DMS53 (cell line): Measurements from ENCODE around the gene ARL6.
"Not testable (repeated sequence)": the region's sequence is repeated elsewhere in the genome, so short reads cannot be mapped to it uniquely, and the experiment has no call there.

Experiments used
- DNase-seq: peaks from one replicate; lab custom pipeline; 2025; lab: John Stamatoyannopoulos, UW

Gene ARL6

DNA sequence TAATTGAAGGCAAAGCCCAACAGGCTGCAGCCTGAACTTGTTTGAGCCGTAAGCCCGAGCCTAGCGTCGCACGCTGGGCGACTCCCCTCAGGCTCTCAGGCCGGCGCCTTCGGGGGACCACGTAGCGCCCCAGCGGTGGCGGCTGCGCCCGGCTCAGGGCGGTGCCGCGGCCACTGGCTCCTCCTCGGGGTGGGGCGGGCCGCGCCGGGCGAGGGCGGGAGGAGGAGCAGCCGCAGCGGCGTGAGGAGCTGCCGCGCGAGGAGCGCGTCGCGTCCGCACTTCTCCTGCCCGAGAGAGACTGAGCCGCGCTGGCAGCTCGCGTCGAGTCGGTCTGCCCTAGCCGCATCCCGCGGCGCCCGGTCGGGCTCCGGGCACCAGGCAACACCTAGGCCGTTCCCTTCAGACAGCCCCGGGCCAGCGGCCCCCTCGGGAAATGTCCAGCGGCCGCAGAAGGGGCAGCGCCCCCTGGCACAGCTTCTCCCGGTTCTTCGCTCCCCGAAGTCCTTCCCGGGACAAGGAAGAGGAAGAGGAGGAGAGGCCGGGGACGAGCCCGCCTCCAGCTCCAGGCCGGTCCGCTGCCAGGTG is 57.3 kb downstream of the ARL6 start, which contains the start of gene CRYBG3:
Gene CRYBG3, plus strand, starts transcription at position 238 of the 585 bp plus-strand sequence. Its CDS starts 196 bp downstream, at position 434.
- peak; percentile 90 for DNase-seq

DNA sequence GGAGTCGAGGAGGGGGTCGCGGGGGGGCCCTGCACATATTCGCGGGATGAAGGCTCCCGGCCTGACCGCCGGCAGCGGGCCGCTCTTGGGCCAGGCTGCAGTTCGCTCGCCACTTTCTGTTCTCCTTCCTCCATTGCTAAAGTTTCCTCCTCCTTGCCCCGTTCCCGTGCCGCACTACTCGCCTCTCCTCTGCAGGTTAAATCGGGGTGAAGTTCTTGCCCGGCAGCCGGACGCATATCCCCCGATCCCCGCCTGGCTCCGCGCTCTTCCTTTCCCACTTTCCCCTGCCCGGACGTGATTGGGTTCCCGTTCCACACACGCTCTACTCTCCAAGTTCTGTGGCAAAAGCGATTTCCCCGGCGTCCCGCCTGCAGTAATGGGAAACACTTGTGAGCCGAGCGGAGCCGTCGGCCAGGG is 57.8 kb downstream of the ARL6 start:
- DNase-seq, result peak; percentile 52

DNA sequence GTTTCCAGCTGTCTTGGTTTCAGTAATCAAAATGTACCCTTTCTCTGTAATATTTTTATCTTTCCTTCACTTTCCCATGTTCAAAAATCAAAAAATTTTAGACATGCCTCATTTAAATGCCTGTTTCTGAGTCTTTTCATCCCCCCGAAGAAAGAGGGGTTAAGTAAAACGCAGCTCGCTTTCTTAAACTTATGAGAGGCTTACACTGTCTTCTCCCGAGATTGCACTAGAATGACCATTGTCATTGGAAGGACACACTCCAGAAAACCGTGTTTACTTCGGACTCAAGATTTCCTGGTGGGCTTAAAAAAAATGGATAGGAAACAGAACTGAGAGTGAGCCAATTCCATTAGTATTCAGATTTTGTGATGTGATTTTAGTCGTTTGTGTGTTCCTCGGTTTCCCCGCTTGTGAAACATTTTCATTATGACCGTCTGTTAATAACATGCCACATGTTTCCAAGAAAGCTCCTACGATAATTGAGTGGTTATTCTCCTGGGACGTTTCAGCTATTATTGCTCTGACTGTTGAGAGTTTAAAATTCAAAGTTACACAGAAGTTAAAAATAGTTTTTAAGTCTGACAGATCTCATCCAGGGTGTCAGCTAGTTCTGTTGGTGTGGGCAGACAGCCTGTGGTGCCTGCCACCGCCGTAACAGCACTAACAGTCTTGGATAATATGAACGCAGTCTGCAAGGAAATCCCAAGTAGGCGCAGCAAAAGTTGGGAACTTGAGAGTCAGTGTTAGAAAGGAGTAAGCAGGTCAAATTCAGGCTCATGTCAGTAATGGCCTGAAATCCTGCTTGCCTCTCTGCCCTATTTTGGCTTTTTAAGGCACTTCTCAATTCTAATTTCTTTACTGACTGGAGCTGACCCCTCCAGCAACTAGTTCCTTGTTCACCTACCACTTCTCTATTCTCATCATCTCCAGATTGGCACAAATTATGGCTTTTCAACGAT is 58.8 kb downstream of the ARL6 start:
- no peak for DNase-seq

DNA sequence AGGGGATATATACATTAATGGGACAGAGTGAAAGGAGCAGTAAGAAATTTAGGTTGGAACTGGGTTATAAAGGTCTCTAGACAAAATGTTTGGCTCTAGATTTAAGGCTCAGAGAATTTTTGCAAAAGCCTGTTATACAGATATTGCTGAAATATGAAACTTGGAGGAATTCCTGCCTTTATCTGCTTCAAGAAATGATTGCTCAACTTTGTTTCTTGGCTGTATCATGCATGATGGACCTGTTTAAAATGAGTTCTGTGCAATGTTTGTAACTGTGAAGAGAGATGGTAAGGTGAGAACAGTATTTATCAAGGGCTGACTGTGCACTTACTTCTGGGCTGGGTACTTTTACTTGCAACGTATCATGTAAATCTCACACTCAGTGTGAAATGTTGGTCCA is 60.5 kb downstream of the ARL6 start:
- DNase-seq, result no peak

DNA sequence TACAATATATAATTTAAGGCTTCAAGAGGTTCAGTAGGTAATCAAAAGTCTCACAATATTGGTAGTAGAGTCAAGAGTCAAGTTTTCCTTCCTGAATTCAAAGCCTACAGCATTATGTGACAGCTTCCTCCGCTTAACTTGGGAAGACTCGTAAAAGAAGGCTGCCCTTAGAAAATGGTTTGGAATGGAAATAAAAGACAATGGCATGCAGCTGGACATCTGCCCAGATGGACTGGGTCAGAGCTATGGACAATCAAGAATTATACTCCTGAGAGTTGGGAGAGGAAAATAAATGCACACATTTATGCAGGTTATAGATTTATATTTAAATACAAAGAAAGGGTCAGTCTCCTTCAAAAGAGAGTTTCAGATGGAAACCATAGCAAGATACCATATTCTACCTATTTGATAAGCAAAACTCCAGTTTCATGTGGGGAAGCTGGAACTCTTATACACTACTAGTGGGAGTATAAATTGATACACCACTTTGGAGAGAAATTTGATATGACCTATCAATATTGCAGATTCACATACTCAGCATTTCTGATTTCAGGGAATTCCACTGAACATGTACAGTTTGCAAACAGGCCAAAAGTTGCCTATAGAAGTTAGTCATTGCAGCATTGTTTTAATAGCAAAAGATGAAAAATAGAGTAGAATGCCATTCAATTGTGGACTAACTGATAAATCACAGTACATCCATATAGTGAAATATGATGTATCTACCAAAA is 63.3 kb downstream of the ARL6 start:
- no peak for DNase-seq

DNA sequence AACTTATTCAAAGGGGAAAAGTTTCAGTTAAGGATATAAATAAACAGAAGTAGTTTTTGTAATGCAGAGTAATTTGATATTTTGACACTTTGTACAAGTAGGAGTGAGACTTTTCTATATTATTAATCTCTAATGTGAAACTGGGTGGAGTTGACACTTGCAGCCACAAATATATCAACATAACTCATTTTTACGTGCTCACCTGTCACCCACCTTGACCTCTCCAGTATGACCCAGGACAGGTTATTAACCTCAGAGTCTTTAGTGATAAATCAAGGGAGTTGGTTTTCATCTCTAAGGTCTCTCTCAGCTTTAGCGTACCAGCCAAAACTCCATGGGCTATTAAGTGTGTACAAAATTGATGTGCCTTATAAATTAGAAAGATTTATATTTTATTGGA is 64.6 kb downstream of the ARL6 start:
- DNase-seq, result no peak

DNA sequence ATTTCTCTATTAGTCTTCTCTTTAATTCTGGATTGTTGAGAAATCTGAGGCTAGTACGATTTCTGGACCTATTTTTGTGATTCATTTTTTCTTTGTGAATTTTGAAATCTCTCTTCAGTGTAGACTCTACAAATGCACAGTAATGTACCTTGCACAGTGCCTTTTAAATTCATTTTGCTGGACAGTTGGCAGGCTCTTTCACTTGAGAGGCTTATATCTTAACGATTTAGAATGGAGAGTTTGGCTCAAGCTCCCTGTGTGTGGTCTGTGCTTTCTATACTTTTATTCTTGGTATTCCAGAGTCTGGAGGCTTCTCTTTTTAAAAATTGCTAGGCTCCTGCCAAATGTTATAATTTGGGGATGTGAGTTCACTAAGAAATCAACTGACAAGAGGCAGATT is 66.1 kb downstream of the ARL6 start:
- no peak for DNase-seq

DNA sequence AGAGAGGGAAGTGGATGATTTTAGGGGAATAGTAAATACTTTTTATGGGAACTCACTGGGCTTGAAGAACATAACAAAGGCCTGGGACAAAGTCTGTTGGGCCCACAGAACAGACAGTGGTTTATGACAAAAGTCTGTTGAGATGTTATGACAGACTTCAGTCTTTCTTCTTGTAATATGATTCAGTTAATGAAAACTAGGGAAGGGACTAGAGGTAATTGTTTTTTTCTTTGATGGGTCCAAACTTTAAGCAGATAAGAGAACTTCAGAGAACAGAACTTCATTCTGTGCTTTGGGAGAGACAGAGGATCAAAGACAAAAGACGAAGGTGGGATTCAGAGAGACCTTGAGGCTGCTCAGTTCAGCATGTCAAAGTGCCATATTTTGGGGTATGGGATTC is 66.6 kb downstream of the ARL6 start:
- no peak for DNase-seq

DNA sequence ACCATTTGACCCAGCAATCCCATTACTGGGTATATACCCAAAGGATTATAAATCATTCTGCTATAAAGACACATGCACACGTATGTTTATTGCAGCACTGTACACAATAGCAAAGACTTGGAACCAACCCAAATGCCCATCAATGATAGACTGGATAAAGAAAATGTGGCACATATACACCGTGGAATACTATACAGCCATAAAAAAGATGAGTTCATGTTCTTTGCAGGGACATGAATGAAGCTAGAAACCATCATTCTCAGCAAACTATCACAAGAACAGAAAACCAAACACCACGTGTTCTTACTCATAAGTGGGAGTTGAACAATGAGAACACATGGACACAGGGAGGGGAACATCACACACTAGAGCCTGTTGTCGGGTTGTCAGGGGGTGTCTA is 68.6 kb downstream of the ARL6 start:
- not testable (repeated sequence) for DNase-seq

DNA sequence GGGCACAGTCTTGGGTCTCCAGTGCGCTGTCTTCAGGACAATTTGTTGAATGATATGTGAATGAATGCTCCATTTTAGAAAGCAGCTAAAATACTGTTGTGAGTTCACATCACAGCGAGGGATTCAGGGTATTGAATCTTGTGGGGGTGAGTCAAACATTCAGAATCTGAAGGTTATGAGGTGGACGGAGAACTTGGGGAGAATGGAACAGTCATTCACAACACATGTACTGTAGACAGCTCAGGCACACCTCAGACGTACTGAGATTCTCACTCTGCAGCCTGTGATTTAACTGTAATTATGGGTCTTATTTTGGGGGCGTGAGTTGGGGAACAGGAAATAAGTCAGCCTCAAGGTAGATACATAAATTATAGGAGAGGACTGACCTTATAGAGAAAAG is 71.2 kb downstream of the ARL6 start:
- no peak for DNase-seq

DNA sequence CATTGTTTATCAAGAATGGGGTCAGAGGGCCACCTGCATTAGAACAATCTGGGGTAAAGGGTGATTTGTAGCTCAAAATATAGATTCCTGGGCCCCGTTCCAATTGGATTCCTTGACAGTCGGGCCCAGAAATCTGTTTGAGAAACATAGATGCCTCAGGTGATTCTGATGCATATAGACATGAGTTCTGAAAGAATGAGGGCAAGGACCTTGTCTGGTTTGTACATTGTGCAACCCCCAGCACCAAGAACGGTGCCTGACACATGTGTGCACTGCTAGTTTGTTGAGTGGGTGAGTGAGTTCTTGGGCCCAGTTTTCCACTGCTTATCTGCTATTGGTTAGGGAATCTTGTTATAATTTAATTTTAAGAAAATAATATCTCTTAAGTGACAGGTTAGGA is 73.8 kb downstream of the ARL6 start:
- no peak for DNase-seq

DNA sequence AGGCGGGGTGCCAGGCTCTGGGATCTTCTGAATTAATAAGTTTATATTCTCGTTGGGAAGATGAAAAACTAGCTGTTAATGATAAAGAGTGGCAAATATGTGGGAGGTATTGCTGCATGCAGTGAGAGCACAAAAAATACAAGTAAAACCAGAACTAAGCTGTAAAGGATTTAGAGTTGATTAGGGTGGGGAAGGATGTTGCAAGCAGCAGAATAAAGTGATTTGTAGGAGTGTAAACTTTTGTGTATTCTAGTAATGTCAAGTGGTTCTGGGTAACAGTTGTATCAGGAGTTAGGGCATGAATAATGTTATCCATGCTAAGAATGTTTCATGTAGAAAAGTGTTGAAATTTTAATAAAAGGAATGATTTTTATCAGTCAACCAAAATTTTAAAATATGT is 75.4 kb downstream of the ARL6 start:
- DNase-seq, result no peak

DNA sequence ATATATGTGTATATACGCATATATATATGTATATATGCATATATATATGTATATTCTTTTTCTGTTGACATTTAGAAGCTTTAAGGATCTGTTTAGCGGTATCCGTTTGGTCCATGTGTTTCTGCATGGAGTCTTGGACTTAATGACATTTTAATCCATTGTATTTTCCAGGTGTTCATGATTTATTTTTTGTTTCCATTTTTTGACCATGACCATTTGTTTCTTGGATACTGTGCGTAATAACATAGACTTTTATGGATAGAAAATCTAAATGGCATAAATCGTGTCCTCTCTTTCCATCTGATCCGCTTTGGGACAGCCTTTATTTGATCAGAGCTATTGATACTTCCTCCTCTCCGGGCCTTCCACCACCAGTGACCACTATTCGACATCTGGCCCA is 76.7 kb downstream of the ARL6 start:
- DNase-seq, result no peak

DNA sequence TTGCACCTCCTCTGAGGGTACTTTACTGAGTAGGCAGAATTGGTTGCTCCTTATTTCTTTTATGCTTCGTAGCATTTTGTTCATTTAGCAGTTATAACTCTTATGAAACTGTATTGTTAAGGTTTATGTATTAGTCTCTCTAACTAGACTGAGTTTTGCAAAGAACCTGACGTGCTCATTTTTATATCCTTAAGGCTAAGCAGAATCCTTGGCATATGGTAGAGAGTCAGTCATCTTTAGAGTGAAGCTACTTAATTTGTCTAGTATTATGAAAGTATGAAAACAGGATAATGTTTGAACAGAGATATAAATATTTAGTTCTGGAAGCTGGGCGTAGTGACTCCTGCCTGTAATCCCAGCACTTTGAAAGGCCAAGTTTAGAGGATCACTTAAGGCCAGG is 77.4 kb downstream of the ARL6 start:
- DNase-seq, result no peak

DNA sequence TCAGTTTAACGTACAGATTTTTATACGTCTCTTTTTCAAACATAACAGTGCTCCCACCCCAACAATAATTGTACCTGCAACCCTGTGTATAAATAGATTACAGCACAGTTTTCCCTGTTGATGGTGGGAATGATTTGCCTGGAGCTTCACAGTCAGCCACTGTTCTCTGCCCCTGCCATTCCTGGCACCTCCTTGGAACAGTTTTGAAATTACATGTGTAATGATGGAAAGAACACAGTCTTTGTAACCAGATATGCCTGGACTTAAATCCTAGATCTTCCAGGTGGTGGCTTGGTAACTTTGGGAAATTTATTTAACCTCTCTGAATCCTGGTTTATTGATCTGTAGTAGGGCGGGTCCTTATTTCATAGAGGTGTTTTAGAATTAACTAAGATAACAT is 84.2 kb downstream of the ARL6 start:
- no peak for DNase-seq
